Thymus (tissue), 11 donors: Measurements from ENCODE around the gene LRRC3. TPM values are rescaled to one million over a fixed set of nuclear protein-coding genes. Genes with fewer than 3 reads are reported as not detected.

Source experiments
- DNase-seq, 9 donors: peaks; one replicate each; pipeline ENCODE4 v3.0.0-alpha.2; 2013; ENCODE audit warnings: low spot score in 9 of 9, low read depth in 6 of 9, missing footprints in 1 of 9
- H3K27ac ChIP-seq, 2 donors: one replicate each; pipeline ENCODE4 v1.5.1; 2013; ENCODE audit warnings: control low read depth in 1 of 2, low read depth in 1 of 2, low read length in 1 of 2, mild to moderate bottlenecking in 1 of 2, moderate library complexity in 1 of 2
- H3K27me3 ChIP-seq, 2 donors: one replicate each; pipeline ENCODE4 v1.5.1; 2013; ENCODE audit warnings: low read length in 1 of 2; ENCODE audit not compliant: control insufficient read depth in 2 of 2, insufficient read depth in 1 of 2
- H3K36me3 ChIP-seq, 2 donors: one replicate each; pipeline ENCODE4 v1.5.1; 2013; ENCODE audit warnings: low read length in 1 of 2, mild to moderate bottlenecking in 1 of 2, moderate library complexity in 1 of 2; ENCODE audit not compliant: control insufficient read depth in 2 of 2, insufficient read depth in 2 of 2
- H3K4me1 ChIP-seq, 2 donors: one replicate each; pipeline ENCODE4 v1.5.1; 2013; ENCODE audit warnings: low read length in 2 of 2; ENCODE audit not compliant: control insufficient read depth in 2 of 2, insufficient read depth in 2 of 2
- H3K4me3 ChIP-seq, 2 donors: one replicate each; pipeline ENCODE4 v1.5.1; 2013; ENCODE audit warnings: low read length in 2 of 2, control low read depth in 1 of 2, mild to moderate bottlenecking in 1 of 2
- H3K9me3 ChIP-seq, 2 donors: one replicate each; pipeline ENCODE4 v1.5.1; 2013; ENCODE audit warnings: low read length in 1 of 2, mild to moderate bottlenecking in 1 of 2; ENCODE audit not compliant: control insufficient read depth in 2 of 2, insufficient read depth in 1 of 2
- WGBS: extraction: QIAGEN DNeasy Blood & Tissue Kit; methylation state at CpG from one replicate; pipeline ENCODE4 v1.1.7; 2013; 5-methylcytosine and 5-hydroxymethylcytosine counted together
- polyA plus RNA-seq: library from polyadenylated mRNA; stranded (reverse); fragments of 200-250 nt; gene quantifications from one replicate; pipeline ENCODE4 v1.2.3, GENCODE V29; 2013
- total RNA-seq: library from RNA; stranded (reverse); fragments of 120-200 nt; gene quantifications from one replicate; pipeline ENCODE4 v1.2.4, GENCODE V29; 2013
- donor health status: healthy.

The LRRC3 gene
- total and polyA plus RNA-seq, 2 donors, result 0.24 to 0.55 TPM

DNA sequence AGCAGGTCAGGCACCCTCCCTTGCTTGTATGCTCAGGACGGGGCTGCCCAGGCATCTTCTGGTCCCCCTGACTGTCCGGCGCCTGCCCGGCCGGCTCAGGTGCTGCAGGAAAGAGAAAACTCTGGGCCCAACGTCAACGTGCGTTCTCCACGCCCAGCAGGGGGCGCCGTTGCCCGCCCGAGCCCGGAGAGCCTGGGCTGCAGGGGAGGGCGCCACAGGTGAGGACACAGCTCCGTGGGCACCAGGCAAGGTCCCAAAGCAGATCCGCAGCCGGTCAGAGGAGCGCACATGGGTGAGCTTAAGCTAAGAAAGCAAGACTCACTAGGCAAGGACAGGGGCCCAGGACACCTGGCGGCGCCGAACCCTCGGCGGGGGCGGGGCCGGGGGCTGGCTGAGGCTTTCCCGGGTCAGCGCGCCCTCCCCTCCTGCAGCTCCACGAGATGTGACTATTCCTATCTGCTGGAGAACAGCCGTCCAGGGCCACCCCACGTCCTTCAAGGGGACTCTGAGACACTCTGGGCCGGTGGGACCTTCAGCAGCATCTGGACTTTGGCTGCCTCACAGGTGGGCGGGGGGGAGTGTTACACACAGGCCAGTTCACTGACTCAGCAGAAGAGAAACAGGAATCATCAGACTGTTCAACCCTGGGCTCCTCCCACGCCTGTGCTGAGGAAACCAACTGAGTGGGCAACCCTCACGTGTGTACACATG lies 55.4 kb downstream of the LRRC3 start:
- DNase-seq, result peak in 8 of 9 donors; percentile 13 to 69 (median 53)
- Histone ChIP-seq H3K27me3 (peaks cover 0 to 10% of the 10 kb centered on the region in 2 donors), H3K36me3 (no peaks in the 10 kb centered on the region), H3K27ac (no peak overlapping the region), H3K4me1 (peaks cover 0 to 3% of the 10 kb centered on the region in 2 donors), H3K4me3 (no peak overlapping the region), H3K9me3 (no peaks in the 10 kb centered on the region)
- 6% methylated on average over 36 of the region's 36 CpGs for WGBS

DNA sequence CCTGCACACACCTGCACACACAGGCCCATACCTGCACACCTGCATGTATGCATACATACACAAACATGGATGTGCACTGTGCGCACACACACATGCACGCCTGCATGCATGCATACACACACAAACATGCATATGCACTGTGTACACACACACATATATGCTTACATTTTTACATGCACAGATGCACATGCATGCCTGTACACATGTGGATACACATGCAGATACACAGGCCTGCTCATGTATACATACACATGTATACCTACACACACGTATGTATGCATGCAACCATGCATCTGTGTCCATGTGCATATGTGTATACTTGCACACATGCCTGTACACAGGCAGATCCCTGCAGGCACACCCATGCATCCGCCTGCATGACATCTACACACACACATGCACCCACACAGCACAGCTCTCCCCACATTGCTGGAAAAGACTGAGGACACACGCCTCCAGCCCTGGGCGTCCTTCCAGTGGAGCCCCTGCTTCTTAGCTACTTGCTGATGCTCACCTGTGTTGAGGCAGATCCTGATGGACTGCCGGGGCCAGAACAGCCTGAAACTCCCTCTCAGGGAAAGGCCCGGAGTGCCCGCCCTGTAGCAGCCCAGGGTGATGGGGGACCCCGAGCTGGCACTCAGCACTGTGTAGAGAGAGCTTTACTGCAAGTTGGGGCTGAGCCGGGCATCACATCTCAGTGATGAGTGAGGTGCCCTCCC lies 56.1 kb downstream of the LRRC3 start:
- H3K27me3 ChIP-seq, result peaks cover 0 to 8% of the 10 kb centered on the region in 2 donors
- no peaks in the 10 kb centered on the region for H3K9me3 ChIP-seq
- H3K4me3 ChIP-seq, result no peak overlapping the region
- no peak overlapping the region for H3K27ac ChIP-seq
- no peak for DNase-seq
- no peaks in the 10 kb centered on the region for H3K36me3 ChIP-seq
- H3K4me1 ChIP-seq, result peaks cover 0 to 3% of the 10 kb centered on the region in 2 donors
- WGBS, result 96% methylated on average over 11 of the region's 11 CpGs

Other genes starting within 250 kb of the LRRC3 start
- 1.1 TPM for gene ICOSLG, start 214.6 kb upstream of the LRRC3 start, total RNA-seq
- 5.1 TPM for gene ICOSLG, start 214.6 kb upstream of the LRRC3 start, polyA plus RNA-seq
- 0.42 TPM for gene DNMT3L, start 193.6 kb upstream of the LRRC3 start, total RNA-seq
- gene DNMT3L, start 193.6 kb upstream of the LRRC3 start, polyA plus RNA-seq, result 0.80 TPM
- 11.9 TPM for gene AIRE, start 169.6 kb upstream of the LRRC3 start, total RNA-seq
- gene AIRE, start 169.6 kb upstream of the LRRC3 start, polyA plus RNA-seq, result 52.2 TPM
- gene PFKL, start 155.5 kb upstream of the LRRC3 start, total RNA-seq, result 49.6 TPM
- 82.7 TPM for gene PFKL, start 155.5 kb upstream of the LRRC3 start, polyA plus RNA-seq
- gene CFAP410, start 116.1 kb upstream of the LRRC3 start, total RNA-seq, result 15.3 TPM
- 62.5 TPM for gene CFAP410, start 116.1 kb upstream of the LRRC3 start, polyA plus RNA-seq
- 2.7 TPM for gene TRPM2, start 101.9 kb upstream of the LRRC3 start, total RNA-seq
- gene TRPM2, start 101.9 kb upstream of the LRRC3 start, polyA plus RNA-seq, result 9.4 TPM
- not detected for gene KRTAP10-1, start 84.7 kb downstream of the LRRC3 start, total RNA-seq
- gene KRTAP10-1, start 84.7 kb downstream of the LRRC3 start, polyA plus RNA-seq, result not detected
- gene KRTAP10-2, start 96.0 kb downstream of the LRRC3 start, total RNA-seq, result not detected
- not detected for gene KRTAP10-2, start 96.0 kb downstream of the LRRC3 start, polyA plus RNA-seq
- not detected for gene KRTAP10-3, start 103.3 kb downstream of the LRRC3 start, total RNA-seq
- gene KRTAP10-3, start 103.3 kb downstream of the LRRC3 start, polyA plus RNA-seq, result not detected
- gene KRTAP10-4, start 118.2 kb downstream of the LRRC3 start, total RNA-seq, result not detected
- gene KRTAP10-4, start 118.2 kb downstream of the LRRC3 start, polyA plus RNA-seq, result not detected
- gene KRTAP10-5, start 125.1 kb downstream of the LRRC3 start, total RNA-seq, result not detected
- not detected for gene KRTAP10-5, start 125.1 kb downstream of the LRRC3 start, polyA plus RNA-seq
- not detected for gene KRTAP10-6, start 137.0 kb downstream of the LRRC3 start, total RNA-seq
- not detected for gene KRTAP10-6, start 137.0 kb downstream of the LRRC3 start, polyA plus RNA-seq
- gene KRTAP10-7, start 145.1 kb downstream of the LRRC3 start, total RNA-seq, result not detected
- gene KRTAP10-7, start 145.1 kb downstream of the LRRC3 start, polyA plus RNA-seq, result not detected
- not detected for gene KRTAP10-8, start 156.6 kb downstream of the LRRC3 start, total RNA-seq
- not detected for gene KRTAP10-8, start 156.6 kb downstream of the LRRC3 start, polyA plus RNA-seq
- not detected for gene KRTAP10-9, start 171.6 kb downstream of the LRRC3 start, total RNA-seq
- not detected for gene KRTAP10-9, start 171.6 kb downstream of the LRRC3 start, polyA plus RNA-seq
- not detected for gene KRTAP10-10, start 181.8 kb downstream of the LRRC3 start, total RNA-seq
- not detected for gene KRTAP10-10, start 181.8 kb downstream of the LRRC3 start, polyA plus RNA-seq
- gene KRTAP10-11, start 190.9 kb downstream of the LRRC3 start, total RNA-seq, result not detected
- not detected for gene KRTAP10-11, start 190.9 kb downstream of the LRRC3 start, polyA plus RNA-seq
- not detected for gene KRTAP12-4, start 199.1 kb downstream of the LRRC3 start, total RNA-seq
- gene KRTAP12-4, start 199.1 kb downstream of the LRRC3 start, polyA plus RNA-seq, result not detected
- not detected for gene KRTAP12-3, start 202.4 kb downstream of the LRRC3 start, total RNA-seq
- gene KRTAP12-3, start 202.4 kb downstream of the LRRC3 start, polyA plus RNA-seq, result not detected
- not detected for gene KRTAP12-2, start 211.4 kb downstream of the LRRC3 start, total RNA-seq
- not detected for gene KRTAP12-2, start 211.4 kb downstream of the LRRC3 start, polyA plus RNA-seq
- gene KRTAP12-1, start 226.7 kb downstream of the LRRC3 start, total RNA-seq, result not detected
- gene KRTAP12-1, start 226.7 kb downstream of the LRRC3 start, polyA plus RNA-seq, result not detected
- not detected for gene KRTAP10-12, start 241.7 kb downstream of the LRRC3 start, total RNA-seq
- not detected for gene KRTAP10-12, start 241.7 kb downstream of the LRRC3 start, polyA plus RNA-seq